KMS-11 (cell line): ENCODE results near the gene LGR5.

Experiments used
- H2AFZ ChIP-seq: fragments of 200-600 bp; sonication (generic); 2 replicates; pipeline ENCODE4 v1.6.1; 2016; ENCODE audit warnings: antibody characterized with exemption, mixed run types, low read depth
- H3K27ac ChIP-seq: fragments of 200-600 bp; sonication (generic); 2 replicates; pipeline ENCODE4 v1.6.1; 2016; ENCODE audit warnings: mild to moderate bottlenecking, mixed run types
- H3K27me3 ChIP-seq: fragments of 200-600 bp; sonication (generic); 2 replicates; pipeline ENCODE4 v1.6.1; 2017; ENCODE audit warnings: mild to moderate bottlenecking, low read depth, mixed run types, moderate library complexity; ENCODE audit not compliant: insufficient read depth
- H3K36me3 ChIP-seq: fragments of 200-600 bp; sonication (generic); 2 replicates; pipeline ENCODE4 v1.6.1; 2017; ENCODE audit warnings: mild to moderate bottlenecking, mixed run types; ENCODE audit not compliant: insufficient read depth
- H3K4me1 ChIP-seq: fragments of 200-600 bp; sonication (generic); 2 replicates; pipeline ENCODE4 v1.6.1; 2016; ENCODE audit warnings: mild to moderate bottlenecking, low read depth, mixed run types; ENCODE audit not compliant: poor library complexity, severe bottlenecking
- H3K4me2 ChIP-seq: fragments of 200-600 bp; sonication (generic); 2 replicates; pipeline ENCODE4 v1.7.0; 2016; ENCODE audit warnings: mild to moderate bottlenecking, mixed run types
- H3K4me3 ChIP-seq: fragments of 200-600 bp; sonication (generic); IDR thresholded peaks from 2 replicates; pipeline ENCODE4 v1.6.1; 2017; ENCODE audit warnings: low read depth, low read length, mixed read lengths; ENCODE audit not compliant: insufficient read depth
- H3K79me2 ChIP-seq: fragments of 200-600 bp; sonication (generic); 2 replicates; pipeline ENCODE4 v1.6.1; 2016; ENCODE audit warnings: low read depth, mixed run types; ENCODE audit not compliant: insufficient read depth
- H3K9ac ChIP-seq: fragments of 200-600 bp; sonication (generic); 2 replicates; pipeline ENCODE4 v1.6.1; 2016; ENCODE audit warnings: mild to moderate bottlenecking, mixed run types
- H4K20me1 ChIP-seq: fragments of 200-600 bp; sonication (generic); 2 replicates; pipeline ENCODE4 v1.6.1; 2016; ENCODE audit warnings: mild to moderate bottlenecking, mixed run types; ENCODE audit not compliant: insufficient read depth
- CTCF ChIP-seq: fragments of 200-600 bp; sonication (generic); conservative IDR thresholded peaks from 2 replicates; pipeline ENCODE4 v1.6.1; 2017; ENCODE audit warnings: low read depth, mild to moderate bottlenecking, antibody characterized with exemption, low read length, moderate library complexity, mixed read lengths

LGR5 gene

GRCh38 chr12:71581206-71581605 is 141.6 kb downstream of the LGR5 start:
- no peak overlapping the region for H3K27ac ChIP-seq
- no peaks in the 10 kb centered on the region for H3K36me3 ChIP-seq
- no peak overlapping the region for H3K9ac ChIP-seq
- H3K4me1 ChIP-seq: no peaks in the 10 kb centered on the region
- no peaks in the 10 kb centered on the region for H3K27me3 ChIP-seq
- H3K79me2 ChIP-seq: no peaks in the 10 kb centered on the region
- H3K4me3 ChIP-seq: no peak overlapping the region
- no peaks in the 10 kb centered on the region for H4K20me1 ChIP-seq
- no peak for TF ChIP-seq CTCF
- no peak overlapping the region for H3K4me2 ChIP-seq
- no peak overlapping the region for H2AFZ ChIP-seq

DNA sequence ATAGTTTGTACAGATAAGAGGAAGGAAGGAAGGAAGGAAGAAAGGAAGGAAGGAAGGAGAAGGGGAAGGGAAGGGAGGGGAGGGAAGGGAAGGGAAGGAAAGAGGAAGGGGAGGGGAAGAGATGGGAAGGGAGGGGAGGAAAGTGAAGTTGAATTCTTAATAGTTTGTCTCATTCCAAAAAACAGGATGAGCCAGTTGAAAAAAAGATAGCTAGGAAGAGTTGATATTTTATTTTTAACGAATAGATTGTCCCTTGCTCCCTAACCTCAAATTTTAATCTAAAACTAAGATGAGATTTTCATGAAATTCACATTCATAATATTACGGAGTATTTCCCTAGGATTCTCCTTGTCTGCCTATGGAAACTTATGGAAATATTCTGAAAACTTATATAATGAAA is 143.3 kb downstream of the LGR5 start:
- no peak overlapping the region for H2AFZ ChIP-seq
- TF ChIP-seq CTCF: no peak
- H3K36me3 ChIP-seq: no peaks in the 10 kb centered on the region
- no peak overlapping the region for H3K27ac ChIP-seq
- H3K4me1 ChIP-seq: no peaks in the 10 kb centered on the region
- no peaks in the 10 kb centered on the region for H4K20me1 ChIP-seq
- H3K27me3 ChIP-seq: no peaks in the 10 kb centered on the region
- H3K79me2 ChIP-seq: no peaks in the 10 kb centered on the region
- no peak overlapping the region for H3K4me2 ChIP-seq
- H3K9ac ChIP-seq: no peak overlapping the region
- no peak overlapping the region for H3K4me3 ChIP-seq

DNA sequence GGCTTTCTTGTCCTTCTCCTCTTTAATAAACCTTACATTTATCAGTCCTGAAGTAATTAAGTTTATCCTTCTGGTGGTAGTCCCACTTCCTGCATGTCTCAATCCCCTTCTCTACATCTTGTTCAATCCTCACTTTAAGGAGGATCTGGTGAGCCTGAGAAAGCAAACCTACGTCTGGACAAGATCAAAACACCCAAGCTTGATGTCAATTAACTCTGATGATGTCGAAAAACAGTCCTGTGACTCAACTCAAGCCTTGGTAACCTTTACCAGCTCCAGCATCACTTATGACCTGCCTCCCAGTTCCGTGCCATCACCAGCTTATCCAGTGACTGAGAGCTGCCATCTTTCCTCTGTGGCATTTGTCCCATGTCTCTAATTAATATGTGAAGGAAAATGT is 144.8 kb downstream of the LGR5 start:
- Histone ChIP-seq H3K4me3 (no peak overlapping the region), H3K27ac (no peak overlapping the region), H4K20me1 (no peaks in the 10 kb centered on the region), H3K4me1 (no peaks in the 10 kb centered on the region), H3K9ac (no peak overlapping the region), H2AFZ (no peak overlapping the region), H3K4me2 (no peak overlapping the region), H3K27me3 (no peaks in the 10 kb centered on the region), H3K79me2 (no peaks in the 10 kb centered on the region), H3K36me3 (no peaks in the 10 kb centered on the region)
- no peak for TF ChIP-seq CTCF

DNA sequence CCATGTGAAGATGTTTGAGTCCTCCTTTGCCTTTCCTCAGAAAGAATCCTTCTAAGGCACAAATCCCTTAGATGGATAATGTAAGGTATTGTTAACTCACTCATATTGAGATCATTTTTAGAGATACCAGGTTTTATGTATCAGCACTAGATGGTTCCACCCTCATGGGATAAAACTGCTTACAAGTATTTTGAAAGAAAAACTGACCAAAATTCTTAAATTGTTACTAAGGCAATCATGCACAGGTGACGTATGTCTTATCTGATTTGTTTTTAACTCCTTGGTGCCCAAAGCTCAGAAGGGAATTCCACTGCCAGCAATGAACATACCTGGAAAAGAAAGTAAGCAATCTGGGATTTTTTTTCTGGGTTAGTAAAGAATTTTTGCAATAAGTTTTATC is 145.6 kb downstream of the LGR5 start:
- Histone ChIP-seq H3K4me3 (no peak overlapping the region), H3K27me3 (no peaks in the 10 kb centered on the region), H3K9ac (no peak overlapping the region), H3K4me1 (no peaks in the 10 kb centered on the region), H3K4me2 (no peak overlapping the region), H4K20me1 (no peaks in the 10 kb centered on the region), H3K79me2 (no peaks in the 10 kb centered on the region), H3K36me3 (no peaks in the 10 kb centered on the region), H3K27ac (no peak overlapping the region), H2AFZ (no peak overlapping the region)
- TF ChIP-seq CTCF: no peak

GRCh38 chr12:71587012-71587411 is 147.4 kb downstream of the LGR5 start:
- Histone ChIP-seq H4K20me1 (no peaks in the 10 kb centered on the region), H3K27ac (no peak overlapping the region), H3K4me3 (no peak overlapping the region), H3K4me1 (no peaks in the 10 kb centered on the region), H3K79me2 (no peaks in the 10 kb centered on the region), H2AFZ (no peak overlapping the region), H3K9ac (no peak overlapping the region), H3K4me2 (no peak overlapping the region), H3K36me3 (no peaks in the 10 kb centered on the region), H3K27me3 (no peaks in the 10 kb centered on the region)
- TF ChIP-seq CTCF: no peak
